MM.1S (cell line): ENCODE data around the gene SNX7.

ENCODE experiments used
- DNase-seq: peaks from one replicate; pipeline ENCODE4 v3.0.0-alpha.2; 2015
- H2AFZ ChIP-seq: fragments of 300-600 bp; sonication (generic); 2 replicates; pipeline ENCODE4 v1.6.0; 2016; ENCODE audit warnings: antibody characterized with exemption, low read length
- H3F3A ChIP-seq: fragments of 300-600 bp; sonication (generic); 2 replicates; pipeline ENCODE4 v1.6.1; 2016; ENCODE audit warnings: mild to moderate bottlenecking, antibody characterized with exemption, low read length, moderate library complexity, mixed read lengths; ENCODE audit not compliant: insufficient read depth
- H3K27ac ChIP-seq: fragments of 300-600 bp; sonication (generic); 2 replicates; pipeline ENCODE4 v1.5.1; 2016; ENCODE audit warnings: mild to moderate bottlenecking, low read length
- H3K27me3 ChIP-seq: fragments of 300-600 bp; sonication (generic); replicated peaks from 2 replicates; pipeline ENCODE4 v1.6.0; 2016; ENCODE audit warnings: low read length; ENCODE audit not compliant: insufficient read depth
- H3K36me3 ChIP-seq: fragments of 300-600 bp; sonication (generic); replicated peaks from 2 replicates; pipeline ENCODE4 v1.6.1; 2016; ENCODE audit warnings: mild to moderate bottlenecking, low read length, mixed read lengths; ENCODE audit not compliant: insufficient read depth
- H3K4me1 ChIP-seq: fragments of 300-600 bp; sonication (generic); 2 replicates; pipeline ENCODE4 v1.6.1; 2016; ENCODE audit warnings: low read length, mixed read lengths
- H3K4me2 ChIP-seq: fragments of 300-600 bp; sonication (generic); 2 replicates; pipeline ENCODE4 v1.6.0; 2016; ENCODE audit warnings: low read depth, low read length
- H3K4me3 ChIP-seq: fragments of 300-600 bp; sonication (generic); 2 replicates; pipeline ENCODE4 v1.5.1; 2016; ENCODE audit warnings: low read length, mixed read lengths
- H3K79me2 ChIP-seq: fragments of 300-600 bp; sonication (generic); 2 replicates; pipeline ENCODE4 v1.6.1; 2016; ENCODE audit warnings: mixed run types, low read length, mixed read lengths
- H3K9ac ChIP-seq: fragments of 300-600 bp; sonication (generic); 2 replicates; pipeline ENCODE4 v1.6.1; 2016; ENCODE audit warnings: low read length, mixed read lengths
- H3K9me2 ChIP-seq: fragments of 300-600 bp; sonication (generic); replicated peaks from 2 replicates; pipeline ENCODE4 v1.6.1; 2016; ENCODE audit warnings: mild to moderate bottlenecking, low read length, mixed read lengths; ENCODE audit not compliant: insufficient read depth
- H3K9me3 ChIP-seq: fragments of 300-600 bp; sonication (generic); replicated peaks from 2 replicates; pipeline ENCODE4 v1.6.1; 2016; ENCODE audit warnings: mild to moderate bottlenecking, low read length, mixed read lengths; ENCODE audit not compliant: insufficient read depth
- H4K20me1 ChIP-seq: fragments of 300-600 bp; sonication (generic); 2 replicates; pipeline ENCODE4 v1.6.1; 2016; ENCODE audit warnings: mild to moderate bottlenecking, low read length, moderate library complexity, mixed read lengths; ENCODE audit not compliant: insufficient read depth
- EZH2 ChIP-seq: fragments of 300-600 bp; sonication (generic); optimal IDR thresholded peaks from 2 replicates; pipeline ENCODE3; 2017; ENCODE audit warnings: low read depth, mild to moderate bottlenecking, antibody characterized with exemption, low read length, mixed read lengths
- EZH2phosphoT487 ChIP-seq: fragments of 300-600 bp; sonication (generic); IDR thresholded peaks from 2 replicates; pipeline ENCODE4 v1.6.1; 2018; ENCODE audit warnings: antibody characterized with exemption, low read length
- TF ChIP-seq, protein P1 (sequence below): fragments of 300-600 bp; sonication (generic); IDR thresholded peaks from 2 replicates; pipeline ENCODE4 v1.5.1; 2016; ENCODE audit warnings: antibody characterized with exemption, low read length, mixed read lengths

Gene SNX7

DNA sequence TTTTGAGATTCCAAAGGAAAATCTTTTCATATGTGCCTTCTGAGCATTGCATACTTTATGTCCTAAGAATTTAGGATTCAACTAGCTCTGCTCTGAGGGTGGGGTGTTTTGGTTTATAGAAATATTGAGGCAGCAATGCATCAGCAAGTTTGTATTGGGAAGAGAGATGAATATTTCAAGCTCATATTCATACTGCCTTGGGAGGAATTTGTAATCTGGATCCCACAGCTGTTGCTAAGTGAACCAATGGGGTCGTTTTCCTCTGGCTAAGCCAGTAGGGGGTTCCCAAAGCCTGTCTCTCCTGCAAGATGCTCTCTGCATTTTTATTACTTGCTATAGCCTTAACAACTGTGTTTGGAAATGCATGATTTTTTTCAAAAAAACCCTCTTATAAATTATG, 130.6 kb downstream of the SNX7 start:
- no peak overlapping the region for H3K4me2 ChIP-seq
- no peaks in the 10 kb centered on the region for H3K4me1 ChIP-seq
- H3F3A ChIP-seq: no peaks in the 10 kb centered on the region
- H3K4me3 ChIP-seq: no peak overlapping the region
- H4K20me1 ChIP-seq: no peaks in the 10 kb centered on the region
- H2AFZ ChIP-seq: no peak overlapping the region
- H3K27ac ChIP-seq: no peak overlapping the region
- TF ChIP-seq, protein P1, sequence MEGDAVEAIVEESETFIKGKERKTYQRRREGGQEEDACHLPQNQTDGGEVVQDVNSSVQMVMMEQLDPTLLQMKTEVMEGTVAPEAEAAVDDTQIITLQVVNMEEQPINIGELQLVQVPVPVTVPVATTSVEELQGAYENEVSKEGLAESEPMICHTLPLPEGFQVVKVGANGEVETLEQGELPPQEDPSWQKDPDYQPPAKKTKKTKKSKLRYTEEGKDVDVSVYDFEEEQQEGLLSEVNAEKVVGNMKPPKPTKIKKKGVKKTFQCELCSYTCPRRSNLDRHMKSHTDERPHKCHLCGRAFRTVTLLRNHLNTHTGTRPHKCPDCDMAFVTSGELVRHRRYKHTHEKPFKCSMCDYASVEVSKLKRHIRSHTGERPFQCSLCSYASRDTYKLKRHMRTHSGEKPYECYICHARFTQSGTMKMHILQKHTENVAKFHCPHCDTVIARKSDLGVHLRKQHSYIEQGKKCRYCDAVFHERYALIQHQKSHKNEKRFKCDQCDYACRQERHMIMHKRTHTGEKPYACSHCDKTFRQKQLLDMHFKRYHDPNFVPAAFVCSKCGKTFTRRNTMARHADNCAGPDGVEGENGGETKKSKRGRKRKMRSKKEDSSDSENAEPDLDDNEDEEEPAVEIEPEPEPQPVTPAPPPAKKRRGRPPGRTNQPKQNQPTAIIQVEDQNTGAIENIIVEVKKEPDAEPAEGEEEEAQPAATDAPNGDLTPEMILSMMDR: no peak
- no peak for TF ChIP-seq EZH2phosphoT487
- TF ChIP-seq EZH2: no peak
- no peaks in the 10 kb centered on the region for H3K9me2 ChIP-seq
- no peaks in the 10 kb centered on the region for H3K9me3 ChIP-seq
- DNase-seq: no peak
- no peaks in the 10 kb centered on the region for H3K36me3 ChIP-seq
- no peaks in the 10 kb centered on the region for H3K79me2 ChIP-seq
- no peak overlapping the region for H3K9ac ChIP-seq
- H3K27me3 ChIP-seq: no peaks in the 10 kb centered on the region

- Histone ChIP-seq H3K4me1 (no peaks in the 10 kb centered on the region), H3K9me2 (no peaks in the 10 kb centered on the region), H3K4me2 (no peak overlapping the region), H2AFZ (no peak overlapping the region), H3K27ac (no peak overlapping the region), H3F3A (no peaks in the 10 kb centered on the region), H3K27me3 (no peaks in the 10 kb centered on the region), H3K9ac (no peak overlapping the region), H4K20me1 (no peaks in the 10 kb centered on the region), H3K4me3 (no peak overlapping the region), H3K36me3 (no peaks in the 10 kb centered on the region), H3K79me2 (no peaks in the 10 kb centered on the region), H3K9me3 (no peaks in the 10 kb centered on the region)
- TF ChIP-seq, protein P1: no peak
- no peak for TF ChIP-seq EZH2
- no peak for TF ChIP-seq EZH2phosphoT487
- no peak for DNase-seq
Measured at GRCh38 chr1:98793136-98793535, 131.6 kb downstream of the SNX7 start.

DNA sequence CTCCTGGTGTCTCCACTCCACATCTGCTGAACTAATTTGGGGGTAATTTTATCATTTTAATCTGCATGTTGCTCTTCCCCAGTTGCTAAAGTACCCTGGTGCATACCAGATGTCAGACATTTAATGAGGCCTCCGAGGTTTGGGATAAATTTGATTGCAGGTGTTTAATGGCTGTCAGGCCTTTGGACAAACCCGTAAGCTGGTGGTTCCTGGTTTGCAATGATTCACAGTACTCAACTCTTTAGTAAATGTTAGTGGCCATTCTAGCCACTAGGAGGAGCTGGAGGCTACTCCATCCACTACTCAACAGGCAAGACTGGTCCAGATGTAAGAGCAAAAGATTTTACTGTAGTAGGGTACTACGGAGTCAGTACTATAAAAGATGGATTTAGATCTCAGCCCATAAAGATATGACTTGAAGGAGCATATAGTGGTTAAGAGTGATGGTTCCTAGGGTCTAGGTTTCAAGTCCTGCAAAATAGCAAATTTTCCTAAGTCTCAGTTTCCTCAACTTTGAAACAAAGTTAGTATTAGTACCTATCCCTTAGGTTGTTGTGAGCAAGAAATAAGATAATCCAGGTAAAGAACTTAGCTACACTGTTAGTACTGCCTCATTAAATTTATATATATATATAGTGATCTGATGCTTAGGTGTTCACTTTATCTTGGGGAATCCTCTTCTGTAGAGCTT, 132.8 kb downstream of the SNX7 start:
- Histone ChIP-seq H3K4me1 (no peaks in the 10 kb centered on the region), H3K9ac (no peak overlapping the region), H3K4me2 (no peak overlapping the region), H3K4me3 (no peak overlapping the region), H2AFZ (0 out of 2 replicates have a peak overlapping the region, but pooled peaks have one; percentile 19), H3K9me2 (no peaks in the 10 kb centered on the region), H3K36me3 (no peaks in the 10 kb centered on the region), H3F3A (no peaks in the 10 kb centered on the region), H3K79me2 (no peaks in the 10 kb centered on the region), H3K9me3 (no peaks in the 10 kb centered on the region), H3K27ac (no peak overlapping the region), H4K20me1 (no peaks in the 10 kb centered on the region), H3K27me3 (no peaks in the 10 kb centered on the region)
- TF ChIP-seq EZH2 (no peak), EZH2phosphoT487 (no peak)
- TF ChIP-seq, protein P1: peak; percentile 58
- peak; percentile 52 for DNase-seq
